Activated CD4-positive, alpha-beta T cell treated with anti-CD3 and anti-CD28 coated beads for 1 hour (primary cell): Measurements from ENCODE around the gene SLC7A1.

ENCODE experiments used
- DNase-seq: peaks from one replicate; pipeline ENCODE4 v3.0.0-alpha.2; 2020

The SLC7A1 gene

GRCh38 chr13:29526741-29527140 is 68.7 kb downstream of the SLC7A1 start:
- DNase-seq, result no peak

GRCh38 chr13:29525757-29526156 is 69.7 kb downstream of the SLC7A1 start:
- no peak for DNase-seq

GRCh38 chr13:29524641-29525040 is 70.8 kb downstream of the SLC7A1 start:
- no peak for DNase-seq

GRCh38 chr13:29524176-29524575 is 71.3 kb downstream of the SLC7A1 start:
- no peak for DNase-seq

GRCh38 chr13:29523199-29523961 is 72.1 kb downstream of the SLC7A1 start:
- no peak for DNase-seq

- DNase-seq, result no peak
Observed at GRCh38 chr13:29522044-29522685, 73.3 kb downstream of the SLC7A1 start.

- DNase-seq, result no peak
Observed at GRCh38 chr13:29521336-29521735, 74.2 kb downstream of the SLC7A1 start.

GRCh38 chr13:29520671-29521070 is 74.8 kb downstream of the SLC7A1 start:
- DNase-seq, result no peak

- no peak for DNase-seq
Observed at GRCh38 chr13:29519921-29520320, 75.6 kb downstream of the SLC7A1 start.

- DNase-seq, result no peak
Observed at GRCh38 chr13:29516880-29517279, 78.6 kb downstream of the SLC7A1 start.

- no peak for DNase-seq
Observed at GRCh38 chr13:29516012-29516411, 79.5 kb downstream of the SLC7A1 start.

GRCh38 chr13:29515372-29515771 is 80.1 kb downstream of the SLC7A1 start:
- no peak for DNase-seq

GRCh38 chr13:29514720-29515310 is 80.7 kb downstream of the SLC7A1 start:
- DNase-seq, result no peak

GRCh38 chr13:29513981-29514719 is 81.3 kb downstream of the SLC7A1 start:
- no peak for DNase-seq

- DNase-seq, result no peak
Observed at GRCh38 chr13:29513002-29513980, 82.2 kb downstream of the SLC7A1 start.

- DNase-seq, result no peak
Observed at GRCh38 chr13:29511980-29512379, 83.5 kb downstream of the SLC7A1 start.

GRCh38 chr13:29511106-29511796 is 84.2 kb downstream of the SLC7A1 start:
- DNase-seq, result no peak

GRCh38 chr13:29510651-29511084 is 84.8 kb downstream of the SLC7A1 start:
- no peak for DNase-seq

- DNase-seq, result no peak
Observed at GRCh38 chr13:29509999-29510589, 85.4 kb downstream of the SLC7A1 start.

- DNase-seq, result no peak
Observed at GRCh38 chr13:29508876-29509252, 86.6 kb downstream of the SLC7A1 start.
